NCI-H446 treated with DMSO at 0.1 percent for 48 hours (cell line): ENCODE measurements around the gene IP6K3.
A peak's percentile ranks its signal among the peaks of the same experiment; 100 is the strongest.

Experiments used
- DNase-seq: peaks from one replicate; lab custom pipeline; 2025; lab: John Stamatoyannopoulos, UW

The IP6K3 gene

GRCh38 chr6:33705268-33705885 is 41.3 kb downstream of the IP6K3 start:
- DNase-seq = no peak

DNA sequence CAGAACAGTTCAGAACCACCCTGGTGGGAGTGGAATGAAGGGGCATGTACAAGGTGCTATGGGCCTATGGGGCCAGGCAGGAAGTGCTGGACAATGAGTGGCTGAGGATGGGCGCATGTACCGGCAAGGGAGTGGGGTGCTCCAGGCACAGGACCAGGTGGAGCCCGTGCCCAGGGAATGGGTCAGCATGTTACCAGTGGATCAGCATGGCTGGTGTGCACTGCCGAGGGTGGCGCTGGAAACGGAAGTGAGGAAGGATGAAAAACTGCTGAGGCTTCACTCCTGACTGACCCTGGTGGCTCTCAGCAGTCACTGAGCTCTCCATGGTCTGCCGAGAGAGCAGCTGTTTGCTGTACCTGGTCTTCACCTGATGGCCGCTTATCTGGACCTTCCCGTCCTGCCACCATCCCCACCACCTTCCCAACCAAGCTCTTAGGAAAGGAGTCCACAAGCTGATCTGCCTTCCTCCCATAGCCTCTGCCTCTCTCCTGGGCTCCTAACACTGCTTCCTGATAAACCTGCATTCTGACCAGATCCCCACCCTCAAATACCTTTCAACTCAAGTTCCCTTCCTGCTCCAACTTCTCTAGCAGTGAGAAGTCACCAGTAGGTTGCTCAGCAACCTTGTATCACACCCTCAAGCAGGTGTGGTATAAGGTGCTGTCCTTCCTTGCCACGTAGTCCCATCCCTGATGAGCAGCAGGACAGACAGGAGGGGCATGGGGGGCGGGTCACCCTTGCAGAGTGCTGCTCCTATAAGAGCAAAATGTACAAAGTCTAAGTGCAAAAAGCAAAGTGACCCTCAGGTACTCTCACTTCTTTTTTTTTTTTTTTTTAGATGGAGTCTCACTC is 42.3 kb downstream of the IP6K3 start:
- no peak for DNase-seq

GRCh38 chr6:33702345-33702977 is 44.2 kb downstream of the IP6K3 start:
- no peak for DNase-seq

DNA sequence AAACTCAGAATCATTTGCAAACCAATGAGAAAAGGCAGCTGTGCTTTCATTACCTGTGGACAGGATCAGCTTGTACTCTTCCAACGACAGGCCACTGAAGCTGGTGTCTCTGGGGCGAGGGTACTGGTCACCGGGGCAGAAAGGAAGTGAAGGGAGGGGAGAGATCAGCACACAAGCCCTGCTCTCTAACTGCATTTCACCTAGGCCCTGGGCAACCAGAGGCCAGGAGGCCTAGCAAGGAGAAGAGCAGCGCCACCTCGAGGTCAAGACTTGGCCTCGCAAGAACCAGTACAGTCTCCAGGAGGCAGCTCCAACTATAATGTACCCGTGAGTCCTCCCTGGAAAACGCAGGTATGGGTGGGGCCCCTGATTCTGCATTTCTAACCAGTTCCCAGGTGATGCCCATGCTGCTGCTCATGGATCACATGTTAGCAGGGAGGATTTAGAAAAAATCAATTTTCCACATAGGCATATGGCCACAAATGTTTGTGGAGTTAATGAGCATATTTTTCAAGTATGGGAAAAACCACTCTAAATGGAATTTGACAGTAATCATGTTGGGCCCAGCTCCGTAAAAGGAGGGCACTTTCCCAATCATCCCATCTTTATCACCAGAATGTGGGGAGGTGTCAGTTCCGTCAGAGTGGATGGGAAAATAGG is 46.2 kb downstream of the IP6K3 start:
- no peak for DNase-seq

DNA sequence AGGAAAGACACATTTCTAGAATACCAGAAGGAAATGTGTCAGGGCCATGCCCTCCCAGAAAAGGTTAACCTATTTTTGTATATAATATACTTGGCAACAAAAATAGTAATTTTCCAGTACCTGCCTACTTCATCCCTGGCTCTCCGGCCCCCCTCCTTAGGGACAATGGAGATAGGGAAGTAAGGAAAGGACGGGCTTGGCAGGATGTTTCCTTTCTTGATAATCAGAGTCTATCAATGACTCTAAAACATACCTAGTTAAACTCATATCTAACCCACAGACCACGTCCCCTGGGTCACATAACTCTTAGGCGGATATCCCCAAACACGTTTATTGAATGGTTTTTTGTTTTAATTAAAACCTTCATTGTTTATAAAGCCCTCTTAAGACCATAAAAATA is 47.0 kb downstream of the IP6K3 start:
- DNase-seq = no peak

DNA sequence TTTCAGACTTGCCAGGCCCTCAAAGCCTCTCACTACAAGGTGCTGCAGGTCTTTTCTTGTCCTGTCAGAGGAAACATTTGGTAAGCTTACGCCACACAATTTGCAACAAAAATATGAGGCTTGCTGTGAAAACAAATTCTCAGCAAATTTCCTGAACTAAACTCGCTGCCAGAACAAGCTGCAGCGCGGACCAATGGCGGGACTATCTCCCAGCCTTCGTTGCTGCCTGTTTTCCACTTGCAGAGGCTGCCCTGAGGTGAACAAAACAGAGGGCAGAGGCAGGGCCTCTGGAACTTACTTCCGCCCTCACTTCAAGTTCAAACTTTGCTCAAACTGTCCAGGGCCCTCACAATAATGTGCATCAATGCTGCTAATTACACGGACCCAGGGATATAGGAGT is 47.6 kb downstream of the IP6K3 start:
- DNase-seq = no peak

DNA sequence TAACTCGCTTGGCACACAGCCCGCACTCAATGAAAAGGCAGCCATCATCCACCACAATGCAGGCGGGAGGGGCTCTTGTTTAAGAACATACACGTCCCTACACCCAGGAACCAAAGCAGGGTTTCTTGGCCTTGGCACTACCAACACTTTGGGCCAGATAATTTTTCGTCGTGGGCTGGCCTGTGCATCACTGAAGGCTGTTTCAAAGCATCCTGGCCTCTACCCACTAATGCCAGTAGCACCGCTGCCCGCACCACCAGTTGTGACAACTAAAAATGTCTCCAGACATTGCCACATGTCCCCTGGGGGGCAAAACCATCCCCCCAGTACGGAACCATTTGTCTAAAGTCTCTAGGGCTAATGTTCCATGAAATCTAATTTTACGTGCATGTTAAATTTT is 48.2 kb downstream of the IP6K3 start:
- DNase-seq = no peak

GRCh38 chr6:33697845-33698244 is 48.9 kb downstream of the IP6K3 start:
- DNase-seq = no peak

- peak; percentile 60 for DNase-seq
These were observed 49.9 kb downstream of the IP6K3 start for GRCh38 chr6:33696548-33697518.

- DNase-seq = no peak
These were observed 50.6 kb downstream of the IP6K3 start for GRCh38 chr6:33696076-33696475.

DNA sequence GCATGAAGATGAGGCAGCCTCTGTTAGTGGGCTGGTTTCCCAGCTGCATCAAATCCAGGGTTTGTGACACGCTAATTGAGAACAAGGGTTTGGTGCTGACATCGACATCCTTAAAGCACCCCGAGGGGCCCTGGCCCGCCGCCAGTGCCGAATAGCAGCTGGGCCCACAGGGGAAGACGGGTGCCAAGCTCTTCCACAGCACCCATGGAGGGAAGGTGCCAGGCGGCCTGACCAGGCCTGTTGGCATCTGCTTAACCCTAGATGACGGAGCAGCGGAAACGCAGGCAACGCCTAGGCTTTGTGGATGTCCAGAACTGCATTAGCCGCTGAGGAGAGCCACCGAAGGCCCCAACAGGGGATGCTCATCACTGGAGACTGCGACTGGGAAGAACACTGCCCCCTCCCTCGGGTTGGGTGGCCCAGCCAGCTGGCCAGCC is 51.2 kb downstream of the IP6K3 start:
- DNase-seq = peak; percentile 20

DNA sequence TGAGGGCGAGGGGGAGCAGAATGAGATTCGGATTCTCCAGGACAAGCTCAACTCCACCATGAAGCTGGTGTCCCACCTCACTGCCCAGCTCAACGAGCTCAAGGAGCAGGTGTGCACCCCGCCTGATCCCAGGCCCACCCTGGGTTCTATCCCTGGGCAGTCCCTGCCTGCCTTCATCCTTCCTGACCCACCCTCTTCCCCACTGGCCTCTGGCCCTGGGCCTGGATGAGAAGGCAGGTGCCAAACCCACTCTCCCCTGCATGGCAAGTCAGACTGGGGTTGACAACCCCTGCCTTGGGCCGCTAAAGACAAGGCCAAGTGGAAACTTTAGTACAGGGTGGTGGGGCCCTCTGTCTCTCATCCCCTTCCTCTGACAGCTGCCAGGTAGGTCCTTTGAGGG is 51.7 kb downstream of the IP6K3 start:
- no peak for DNase-seq

GRCh38 chr6:33694401-33694931 is 52.2 kb downstream of the IP6K3 start:
- peak; percentile 36 for DNase-seq

DNA sequence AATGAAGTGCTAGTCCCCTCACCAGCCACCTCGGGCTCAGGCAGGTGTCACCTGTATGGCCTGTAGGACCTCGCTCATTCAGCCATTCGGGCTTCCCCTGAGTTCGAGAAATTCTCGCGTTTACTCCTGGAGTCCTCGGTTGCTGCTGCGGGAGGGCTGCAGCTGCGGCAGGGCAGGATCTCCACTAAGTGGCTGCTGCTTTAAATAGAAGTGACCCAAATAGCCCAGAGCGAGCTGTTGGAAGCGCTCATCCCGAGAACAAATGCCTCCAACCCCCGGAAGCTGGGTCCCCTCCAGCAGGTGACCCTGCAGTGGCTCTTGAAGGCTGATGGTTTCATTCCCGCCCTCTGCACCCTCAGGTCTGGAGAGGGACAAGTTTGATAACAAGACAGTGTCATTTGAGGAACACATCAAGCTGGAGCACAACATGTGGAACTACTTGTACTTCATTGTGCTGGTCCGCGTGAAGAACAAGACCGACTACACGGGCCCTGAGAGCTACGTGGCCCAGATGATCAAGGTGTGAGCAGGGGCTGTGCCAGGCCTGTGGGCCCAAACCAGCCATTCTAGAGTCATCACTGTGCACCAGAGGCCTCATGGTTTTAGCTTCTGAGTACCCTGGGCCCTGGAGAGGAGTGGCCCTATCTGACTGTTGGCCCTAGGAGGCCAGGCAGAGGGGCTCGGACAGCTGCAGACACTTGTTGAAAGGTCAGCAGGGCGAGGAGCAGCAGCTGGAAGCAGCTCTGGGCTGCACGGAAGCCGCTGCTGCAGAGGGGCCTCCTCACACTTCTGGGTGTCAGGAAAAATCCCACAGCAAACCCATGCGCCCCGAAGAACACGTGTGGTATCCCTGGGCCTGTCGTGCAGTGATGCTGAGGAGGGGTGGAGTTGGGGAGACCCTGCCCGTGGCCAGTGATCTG is 53.3 kb downstream of the IP6K3 start:
- DNase-seq = no peak

DNA sequence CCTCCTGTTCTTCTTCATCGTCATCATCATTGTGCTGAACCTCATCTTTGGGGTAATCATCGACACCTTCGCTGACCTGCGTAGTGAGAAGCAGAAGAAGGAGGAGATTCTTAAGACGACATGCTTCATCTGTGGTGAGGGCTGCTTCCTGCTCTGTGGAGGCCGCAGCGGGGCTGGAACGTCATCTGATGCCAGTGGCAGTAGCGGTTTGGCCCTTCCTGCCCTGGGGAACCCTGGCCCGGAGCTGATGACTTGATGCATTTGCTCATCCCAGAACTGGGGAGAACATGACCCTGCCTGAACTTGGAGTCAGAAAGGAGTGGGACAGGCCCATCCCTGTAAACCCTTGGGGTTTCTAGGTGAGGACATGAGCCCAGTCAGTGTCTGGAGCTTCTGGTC is 53.9 kb downstream of the IP6K3 start:
- DNase-seq = no peak

- DNase-seq = no peak
These were observed 54.5 kb downstream of the IP6K3 start for GRCh38 chr6:33692078-33692759.

GRCh38 chr6:33691456-33692077 is 55.1 kb downstream of the IP6K3 start:
- no peak for DNase-seq

DNA sequence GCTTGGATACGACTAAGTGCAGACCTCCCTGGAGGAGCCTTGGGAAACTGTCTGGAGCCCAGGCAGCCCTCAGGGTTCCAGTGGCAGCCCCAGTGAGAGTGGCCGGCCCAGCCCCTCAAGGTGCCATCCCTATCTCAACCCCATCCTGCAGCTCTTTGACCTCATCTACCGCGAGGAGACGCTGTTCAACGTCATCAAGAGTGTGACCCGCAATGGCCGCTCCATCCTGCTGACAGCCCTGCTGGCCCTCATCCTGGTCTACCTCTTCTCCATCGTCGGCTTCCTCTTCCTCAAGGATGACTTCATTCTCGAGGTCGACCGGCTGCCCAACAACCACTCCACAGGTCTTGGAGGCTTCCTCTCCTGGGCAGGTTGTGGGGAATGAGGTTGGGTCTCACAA is 55.9 kb downstream of the IP6K3 start:
- no peak for DNase-seq

GRCh38 chr6:33689879-33690278 is 56.8 kb downstream of the IP6K3 start:
- no peak for DNase-seq
